Right lobe of liver (tissue), 4 donors: ENCODE results near the gene WHRN.

Experiments
- CTCF ChIP-seq, 4 donors: fragments of 200-600 bp in 3 of 4; fragments of 450-650 bp in 1 of 4; IDR thresholded peaks; one replicate each; pipeline versions ENCODE4 v1.5.1 to v1.8.0; 2016 to 2022; ENCODE audit warnings: antibody characterized with exemption in 4 of 4, mild to moderate bottlenecking in 2 of 4
- POLR2A ChIP-seq: fragments of 450-650 bp; IDR thresholded peaks from one replicate; pipeline ENCODE4 v1.6.1; 2017; ENCODE audit warnings: antibody characterized with exemption, mild to moderate bottlenecking
- donor health status: DM: no; HTN: no; CAD: no.
- donor health status: DM: no; HTN: no; CAD: no.
- donor health status: DM: no; HTN: yes; CAD: no.

GRCh38 chr9:114496011-114496410 is 9.3 kb downstream of the WHRN start:
- TF ChIP-seq CTCF (IDR thresholded peaks at IDR 0.05), result no peak
- no peak for TF ChIP-seq POLR2A
